Upper lobe of left lung (tissue), 4 donors: ENCODE data around the gene PSME2.

Experiments
- CTCF ChIP-seq, 6 experiments: fragments of 450-650 bp in 4 of 6; fragments of 200-600 bp in 2 of 6; sonication (generic) in 2 of 6; IDR thresholded peaks; one replicate each; pipeline ENCODE4 v1.5.1; 2016 to 2019; ENCODE audit warnings: antibody characterized with exemption in 6 of 6
- POLR2A ChIP-seq, 4 donors: fragments of 450-650 bp; IDR thresholded peaks; one replicate each; pipeline ENCODE4 v1.5.1; 2016 to 2017; ENCODE audit warnings: antibody characterized with exemption in 4 of 4, mild to moderate bottlenecking in 2 of 4
- POLR2AphosphoS5 ChIP-seq, 2 donors: sonication (generic); formaldehyde crosslinking; IDR thresholded peaks; one replicate each; pipeline ENCODE4 v1.5.1; 2017; ENCODE audit warnings: antibody characterized with exemption in 2 of 2

- TF ChIP-seq POLR2AphosphoS5 (IDR thresholded peaks at IDR 0.05) (no peak), POLR2A (IDR thresholded peaks at IDR 0.05) (no peak), CTCF (IDR thresholded peaks at IDR 0.05) (no peak)
These were observed 39.3 kb upstream of the PSME2 start for GRCh38 chr14:24185741-24186140.
